DND-41 (cell line): ENCODE data around the gene SMURF1.

ENCODE experiments used
- ATAC-seq: fragments of 200-7000 bp; cut with Tn5 transposase; 3 replicates; pipeline ENCODE4 v1.9.1; 2021; ENCODE audit warnings: low read depth; ENCODE audit not compliant: insufficient read depth
- DNase-seq: peaks from one replicate; pipeline ENCODE4 v3.0.0-alpha.2; 2020
- H2AFZ ChIP-seq: 2 replicates; pipeline ENCODE4 v1.6.0; 2012; ENCODE audit warnings: low read depth, low read length
- H3K27ac ChIP-seq: 2 replicates; pipeline ENCODE4 v1.5.1; 2012; ENCODE audit warnings: low read length, inconsistent platforms
- H3K27me3 ChIP-seq: fragments of 200-600 bp; sonication (generic); 2 replicates; pipeline ENCODE4 v1.6.0; 2012; ENCODE audit warnings: low read length, mild to moderate bottlenecking, inconsistent platforms; ENCODE audit not compliant: insufficient read depth, poor library complexity
- H3K36me3 ChIP-seq: 2 replicates; pipeline ENCODE4 v1.5.1; 2012; ENCODE audit warnings: low read length, inconsistent platforms; ENCODE audit not compliant: insufficient read depth
- H3K4me1 ChIP-seq: 2 replicates; pipeline ENCODE4 v1.5.1; 2012; ENCODE audit warnings: mild to moderate bottlenecking, low read length; ENCODE audit not compliant: insufficient read depth
- H3K4me2 ChIP-seq: 2 replicates; pipeline ENCODE4 v1.6.0; 2012; ENCODE audit warnings: mild to moderate bottlenecking, moderate library complexity, low read length, inconsistent platforms; ENCODE audit not compliant: insufficient read depth
- H3K4me3 ChIP-seq, 2 experiments: fragments of 200-600 bp in 1 of 2; shearing (Covaris generic) in 1 of 2; 2 replicates each; pipeline ENCODE4 v1.5.1; 2012 to 2016; ENCODE audit warnings: inconsistent platforms in 2 of 2, low read length in 2 of 2, mild to moderate bottlenecking in 2 of 2, low read depth in 1 of 2, moderate library complexity in 1 of 2
- H3K79me2 ChIP-seq: 2 replicates; pipeline ENCODE4 v1.6.0; 2012; ENCODE audit warnings: low read length, inconsistent platforms; ENCODE audit not compliant: insufficient read depth
- H3K9ac ChIP-seq: 2 replicates; pipeline ENCODE4 v1.6.0; 2012; ENCODE audit warnings: low read depth, mild to moderate bottlenecking, inconsistent platforms, low read length, moderate library complexity
- H3K9me3 ChIP-seq: 2 replicates; pipeline ENCODE4 v1.5.1; 2012; ENCODE audit warnings: low read length, moderate library complexity, mild to moderate bottlenecking, inconsistent platforms; ENCODE audit not compliant: insufficient read depth, severe bottlenecking
- H4K20me1 ChIP-seq: 2 replicates; pipeline ENCODE4 v1.6.0; 2012; ENCODE audit warnings: low read length; ENCODE audit not compliant: insufficient read depth
- CTCF ChIP-seq: IDR thresholded peaks from 2 replicates; pipeline ENCODE4 v1.5.1; 2012; ENCODE audit warnings: borderline replicate concordance, low read length, moderate library complexity, mild to moderate bottlenecking; ENCODE audit not compliant: poor library complexity, severe bottlenecking; ENCODE audit errors: extremely low read depth
- EZH2 ChIP-seq: IDR thresholded peaks from 3 replicates; pipeline ENCODE4 v1.6.1; 2012; ENCODE audit warnings: borderline replicate concordance, low read depth, mild to moderate bottlenecking, moderate library complexity, low read length, inconsistent platforms; ENCODE audit not compliant: severe bottlenecking

SMURF1 gene

GRCh38 chr7:99116144-99116543 is 27.8 kb downstream of the SMURF1 start:
- no peak overlapping the region for H3K9ac ChIP-seq
- no peaks in the 10 kb centered on the region for H3K27me3 ChIP-seq
- no peak for ATAC-seq
- DNase-seq = no peak
- H3K4me2 ChIP-seq = no peak overlapping the region
- H3K4me1 ChIP-seq = no peaks in the 10 kb centered on the region
- no peaks in the 10 kb centered on the region for H3K9me3 ChIP-seq
- peaks cover 29% of the 10 kb centered on the region; the same call in 1 of the 2 replicates for H4K20me1 ChIP-seq
- peaks cover 97% of the 10 kb centered on the region for H3K79me2 ChIP-seq
- no peak for TF ChIP-seq EZH2
- H3K27ac ChIP-seq = no peak overlapping the region
- peaks cover 6% of the 10 kb centered on the region; the same call in 1 of the 2 replicates for H3K36me3 ChIP-seq
- H3K4me3 ChIP-seq = no peak overlapping the region
- H2AFZ ChIP-seq = no peak overlapping the region

GRCh38 chr7:99115379-99115778 is 28.5 kb downstream of the SMURF1 start:
- Histone ChIP-seq H3K27ac (no peak overlapping the region), H2AFZ (no peak overlapping the region), H3K79me2 (peaks cover 97% of the 10 kb centered on the region), H3K4me3 (no peak overlapping the region), H3K4me1 (no peaks in the 10 kb centered on the region), H3K4me2 (no peak overlapping the region), H3K27me3 (no peaks in the 10 kb centered on the region), H4K20me1 (peaks cover 32% of the 10 kb centered on the region; the same call in 1 of the 2 replicates), H3K36me3 (peaks cover 6% of the 10 kb centered on the region; the same call in 1 of the 2 replicates), H3K9me3 (no peaks in the 10 kb centered on the region), H3K9ac (no peak overlapping the region)
- DNase-seq = no peak
- ATAC-seq = no peak
- no peak for TF ChIP-seq CTCF
- no peak for TF ChIP-seq EZH2

GRCh38 chr7:99112979-99113378 is 30.9 kb downstream of the SMURF1 start:
- no peaks in the 10 kb centered on the region for H3K9me3 ChIP-seq
- H2AFZ ChIP-seq = no peak overlapping the region
- ATAC-seq = no peak
- H3K4me1 ChIP-seq = no peaks in the 10 kb centered on the region
- no peak overlapping the region for H3K4me3 ChIP-seq
- peaks cover 31% of the 10 kb centered on the region for H4K20me1 ChIP-seq
- no peak overlapping the region for H3K4me2 ChIP-seq
- no peak for DNase-seq
- no peaks in the 10 kb centered on the region for H3K27me3 ChIP-seq
- H3K9ac ChIP-seq = no peak overlapping the region
- H3K79me2 ChIP-seq = peaks cover 94% of the 10 kb centered on the region
- H3K36me3 ChIP-seq = 0 out of 2 replicates have a peak, but pooled peaks cover 5% of the 10 kb centered on the region
- TF ChIP-seq EZH2 = no peak
- no peak for TF ChIP-seq CTCF
- no peak overlapping the region for H3K27ac ChIP-seq

- Histone ChIP-seq H3K27me3 (no peaks in the 10 kb centered on the region), H3K9ac (no peak overlapping the region), H3K4me3 (no peak overlapping the region), H3K4me1 (no peaks in the 10 kb centered on the region), H3K4me2 (no peak overlapping the region), H2AFZ (no peak overlapping the region), H4K20me1 (peaks cover 31% of the 10 kb centered on the region), H3K9me3 (no peaks in the 10 kb centered on the region), H3K79me2 (peaks cover 94% of the 10 kb centered on the region), H3K27ac (no peak overlapping the region), H3K36me3 (0 out of 2 replicates have a peak, but pooled peaks cover 5% of the 10 kb centered on the region)
- no peak for DNase-seq
- TF ChIP-seq EZH2 (no peak), CTCF (no peak)
- no peak; the same call in 2 of the 3 replicates for ATAC-seq
These were observed 31.8 kb downstream of the SMURF1 start for GRCh38 chr7:99112097-99112496.
